Erythroblast (primary cell): ENCODE data around the gene RNF141.

Experiments
- GATA1 ChIP-seq: IDR thresholded peaks from 2 replicates; pipeline ENCODE4 v1.6.1; 2011; ENCODE audit warnings: low read depth, mild to moderate bottlenecking, control low read depth, low read length, moderate library complexity
- POLR2A ChIP-seq: IDR thresholded peaks from 2 replicates; pipeline ENCODE4 v1.6.1; 2011; ENCODE audit warnings: mild to moderate bottlenecking, low read length

DNA sequence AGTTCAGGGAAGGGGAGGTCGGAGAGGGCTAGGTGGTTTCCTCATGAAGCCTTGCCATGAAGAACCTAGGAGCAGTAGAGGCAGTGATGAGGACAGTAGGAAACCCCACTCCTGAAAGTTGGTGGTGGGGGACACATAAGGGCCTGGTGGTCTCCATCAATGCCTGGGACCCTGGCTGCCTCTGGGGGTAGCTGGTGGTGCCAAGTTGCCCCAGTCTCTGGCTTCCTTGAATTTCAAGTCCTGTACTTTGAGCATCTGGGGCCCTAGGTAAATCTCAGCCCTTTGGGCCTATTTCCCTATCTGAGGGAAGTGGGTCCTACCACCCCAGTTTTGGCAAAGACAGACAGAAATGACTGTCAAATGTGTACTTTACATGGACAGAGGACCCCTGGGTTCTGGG, 57.8 kb downstream of the RNF141 start:
- TF ChIP-seq POLR2A (no peak), GATA1 (no peak)
